NB4 (cell line): Measurements from ENCODE around the gene RAB3C.

Experiments
- POLR2A ChIP-seq: IDR thresholded peaks from 2 replicates; pipeline ENCODE4 v1.6.1; 2011; ENCODE audit warnings: mild to moderate bottlenecking; ENCODE audit not compliant: insufficient read length; ENCODE audit errors: extremely low read depth
- TF ChIP-seq, protein P1 (sequence below): IDR thresholded peaks from one replicate; pipeline ENCODE4 v1.5.1; 2012; ENCODE audit warnings: low read depth, low read length

DNA sequence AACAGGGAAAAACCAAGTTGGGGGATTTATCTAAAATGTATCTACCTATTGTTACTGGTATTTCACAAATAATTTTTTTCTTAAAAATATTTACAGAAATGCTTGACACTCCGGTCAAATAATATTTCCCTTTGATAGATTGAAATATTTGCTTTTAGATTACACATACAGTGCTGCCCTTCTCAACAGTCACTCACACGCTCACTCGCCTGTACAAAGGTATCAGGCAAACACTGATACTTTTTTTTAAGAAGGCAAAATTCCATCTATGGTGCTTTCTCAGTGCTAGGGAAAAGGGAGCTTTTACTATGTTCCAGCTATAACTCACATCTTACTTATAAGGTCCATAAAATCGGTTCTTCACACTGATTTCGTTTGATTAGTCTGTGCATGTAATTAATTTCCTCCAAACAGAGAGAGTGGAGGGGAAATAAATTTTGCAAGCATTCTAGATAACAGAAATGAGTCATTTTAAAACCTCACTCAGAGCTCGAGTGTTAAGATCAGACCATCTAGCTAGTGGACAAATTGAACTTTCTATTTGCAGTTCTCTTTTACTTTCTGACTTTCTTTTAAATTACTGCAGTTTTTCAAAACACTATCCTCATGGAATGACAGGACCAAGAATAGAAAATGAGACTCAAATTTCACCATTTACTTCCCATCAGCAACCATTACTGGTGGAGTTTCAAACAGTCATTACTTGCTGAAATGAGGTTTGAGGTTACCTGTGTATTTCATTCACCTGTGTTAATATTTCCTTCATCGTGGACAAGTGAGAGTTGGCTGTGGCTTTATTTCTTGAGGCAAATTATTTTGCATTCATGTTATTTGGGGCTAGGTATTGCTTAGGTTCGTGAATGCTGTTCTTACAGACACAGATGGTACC, 273.2 kb downstream of the RAB3C start:
- TF ChIP-seq, protein P1, sequence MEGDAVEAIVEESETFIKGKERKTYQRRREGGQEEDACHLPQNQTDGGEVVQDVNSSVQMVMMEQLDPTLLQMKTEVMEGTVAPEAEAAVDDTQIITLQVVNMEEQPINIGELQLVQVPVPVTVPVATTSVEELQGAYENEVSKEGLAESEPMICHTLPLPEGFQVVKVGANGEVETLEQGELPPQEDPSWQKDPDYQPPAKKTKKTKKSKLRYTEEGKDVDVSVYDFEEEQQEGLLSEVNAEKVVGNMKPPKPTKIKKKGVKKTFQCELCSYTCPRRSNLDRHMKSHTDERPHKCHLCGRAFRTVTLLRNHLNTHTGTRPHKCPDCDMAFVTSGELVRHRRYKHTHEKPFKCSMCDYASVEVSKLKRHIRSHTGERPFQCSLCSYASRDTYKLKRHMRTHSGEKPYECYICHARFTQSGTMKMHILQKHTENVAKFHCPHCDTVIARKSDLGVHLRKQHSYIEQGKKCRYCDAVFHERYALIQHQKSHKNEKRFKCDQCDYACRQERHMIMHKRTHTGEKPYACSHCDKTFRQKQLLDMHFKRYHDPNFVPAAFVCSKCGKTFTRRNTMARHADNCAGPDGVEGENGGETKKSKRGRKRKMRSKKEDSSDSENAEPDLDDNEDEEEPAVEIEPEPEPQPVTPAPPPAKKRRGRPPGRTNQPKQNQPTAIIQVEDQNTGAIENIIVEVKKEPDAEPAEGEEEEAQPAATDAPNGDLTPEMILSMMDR, result no peak
- no peak for TF ChIP-seq POLR2A
